B cell (primary cell): ENCODE data around the gene IMPA2. TPM values are rescaled to one million over a fixed set of nuclear protein-coding genes. Genes with fewer than 3 reads are reported as not detected.

Experiments
- ATAC-seq: fragments of 200-7000 bp; cut with Tn5 transposase; one replicate; pipeline ENCODE4 v1.10.0; 2021; ENCODE audit warnings: low read depth, mild to moderate bottlenecking, moderate number of reproducible peaks, moderate library complexity
- CTCF ChIA-PET: fragments of 350-600 bp; sonication (Branson Sonifier 250); formaldehyde crosslinking; loops from one replicate; lab custom pipeline; 2021; ENCODE audit warnings: antibody characterized with exemption, inconsistent platforms; lab: Charles Lee
- POLR2A ChIA-PET: fragments of 350-600 bp; sonication (Branson Sonifier 250); formaldehyde crosslinking; loops from one replicate; lab custom pipeline; 2021; ENCODE audit warnings: antibody characterized with exemption; lab: Charles Lee
- DNase-seq: peaks from one replicate; pipeline ENCODE4 v3.0.0; 2013
- H2AFZ ChIP-seq: 2 replicates; pipeline ENCODE4 v1.6.1; 2012; ENCODE audit warnings: mild to moderate bottlenecking, low read depth, low read length; ENCODE audit not compliant: insufficient read depth, poor library complexity, severe bottlenecking
- H3K27ac ChIP-seq, 2 donors: 1 replicate in 1 of 2; 2 replicates in 1 of 2; pipeline ENCODE4 v1.5.1; 2012 to 2013; ENCODE audit warnings: low read length in 2 of 2, mild to moderate bottlenecking in 2 of 2, moderate library complexity in 1 of 2
- H3K27me3 ChIP-seq, 4 experiments: fragments of 200-600 bp in 1 of 4; sonication (generic) in 1 of 4; replicated peaks in 1 of 4; 1 replicate in 2 of 4; 2 replicates in 2 of 4; pipeline versions ENCODE4 v1.6.1 to v1.7.0; 2013 to 2016; ENCODE audit warnings: low read length in 3 of 4, mild to moderate bottlenecking in 2 of 4, mixed read lengths in 1 of 4, moderate library complexity in 1 of 4; ENCODE audit not compliant: insufficient read depth in 4 of 4, control insufficient read depth in 3 of 4; ENCODE audit errors: control extremely low read depth in 1 of 4
- H3K36me3 ChIP-seq, 2 experiments: replicated peaks in 1 of 2; 1 replicate in 1 of 2; 2 replicates in 1 of 2; pipeline versions ENCODE4 v1.6.1 to v1.7.1; 2013; ENCODE audit warnings: low read length in 1 of 2; ENCODE audit not compliant: insufficient read depth in 2 of 2, control insufficient read depth in 1 of 2; ENCODE audit errors: control extremely low read depth in 1 of 2, extremely low read depth in 1 of 2
- H3K4me1 ChIP-seq, 2 donors: fragments of 200-600 bp in 1 of 2; sonication (generic) in 1 of 2; 1 replicate in 1 of 2; 2 replicates in 1 of 2; pipeline versions ENCODE4 v1.5.1 to v1.6.1; 2013 to 2017; ENCODE audit warnings: low read length in 2 of 2; ENCODE audit not compliant: control insufficient read depth in 2 of 2, insufficient read depth in 2 of 2
- H3K4me2 ChIP-seq: replicated peaks from 2 replicates; pipeline ENCODE3; 2012; ENCODE audit warnings: mild to moderate bottlenecking, low read depth, low read length; ENCODE audit not compliant: poor library complexity, severe bottlenecking
- H3K4me3 ChIP-seq, 5 experiments: fragments of 200-600 bp in 1 of 5; sonication (generic) in 1 of 5; 1 replicate in 3 of 5; 2 replicates in 2 of 5; pipeline versions ENCODE4 v1.5.1 to v1.7.0; 2011 to 2016; ENCODE audit warnings: low read length in 4 of 5, mild to moderate bottlenecking in 4 of 5, low read depth in 2 of 5, control low read depth in 1 of 5, moderate library complexity in 1 of 5; ENCODE audit not compliant: insufficient read depth in 1 of 5; ENCODE audit errors: control extremely low read depth in 1 of 5, extremely low read depth in 1 of 5
- H3K79me2 ChIP-seq: fragments of 200-600 bp; sonication (generic); one replicate; pipeline ENCODE4 v1.6.0; 2016; ENCODE audit warnings: low read length; ENCODE audit not compliant: control insufficient read depth, insufficient read depth
- H3K9ac ChIP-seq: fragments of 200-600 bp; sonication (generic); 2 replicates; pipeline ENCODE4 v1.6.1; 2017; ENCODE audit warnings: mild to moderate bottlenecking, low read length, moderate library complexity
- H3K9me3 ChIP-seq, 3 donors: one replicate each; pipeline versions ENCODE4 v1.6.1 to v1.7.1; 2013; ENCODE audit warnings: low read length in 2 of 3; ENCODE audit not compliant: control insufficient read depth in 2 of 3, insufficient read depth in 1 of 3; ENCODE audit errors: control extremely low read depth in 1 of 3
- H4K20me1 ChIP-seq: 2 replicates; pipeline ENCODE4 v1.6.0; 2012; ENCODE audit warnings: mild to moderate bottlenecking, low read length; ENCODE audit not compliant: insufficient read depth, control insufficient read depth, poor library complexity, severe bottlenecking
- H3K27ac Mint-ChIP-seq: one replicate; pipeline ENCODE4 v1.8.0; 2021; ENCODE audit warnings: mixed read lengths
- H3K27me3 Mint-ChIP-seq: one replicate; pipeline ENCODE4 v1.8.0; 2021; ENCODE audit warnings: mixed read lengths
- H3K4me1 Mint-ChIP-seq: one replicate; pipeline ENCODE4 v1.8.0; 2021; ENCODE audit warnings: mixed read lengths
- H3K4me3 Mint-ChIP-seq: one replicate; pipeline ENCODE4 v1.8.0; 2021; ENCODE audit warnings: mixed read lengths
- H3K9me3 Mint-ChIP-seq: one replicate; pipeline ENCODE4 v1.8.0; 2022; ENCODE audit warnings: mixed read lengths; ENCODE audit not compliant: insufficient read depth
- CTCF ChIP-seq: fragments of 200-600 bp; IDR thresholded peaks from one replicate; pipeline ENCODE4 v1.8.0; 2022; ENCODE audit warnings: antibody characterized with exemption, mild to moderate bottlenecking
- EZH2 ChIP-seq: IDR thresholded peaks from 2 replicates; pipeline ENCODE4 v1.6.1; 2012; ENCODE audit warnings: borderline replicate concordance, low read depth, mild to moderate bottlenecking, moderate library complexity, low read length; ENCODE audit not compliant: insufficient read depth, poor library complexity, severe bottlenecking
- WGBS: methylation state at CpG from one replicate; pipeline ENCODE4 v1.1.5; 2013; ENCODE audit warnings: missing lambda C conversion rate; ENCODE audit not compliant: insufficient coverage; 5-methylcytosine and 5-hydroxymethylcytosine counted together
- intact Hi-C: fragments of 100-400 bp; cut with micrococcal nuclease; formaldehyde crosslinking; loops from one replicate; pipeline ENCODE4 v1.10.0; 2022
- polyA plus RNA-seq: library from polyadenylated mRNA; depleted of rRNA; stranded (reverse); fragments of >200 nt; gene quantifications from 2 replicates; pipeline ENCODE4 v1.2.3, GENCODE V29; 2012
- total RNA-seq, 2 donors: library from RNA; stranded (reverse); fragments of 120-200 nt in 1 of 2; gene quantifications; 1 replicate in 1 of 2; 2 replicates in 1 of 2; pipeline versions ENCODE4 v1.2.3 to v1.2.4, GENCODE V29; 2013 to 2022

The IMPA2 gene
- total and polyA plus RNA-seq, 2 donors (not counting 1 experiment from before 2014, with no cell fraction given), result 8.0 to 11.7 TPM

GRCh38 chr18:11994703-11995444 lies 13.6 kb downstream of the IMPA2 start:
- WGBS, result 77% methylated on average over 11 of the region's 11 CpGs
- Histone ChIP-seq H3K4me3 (no peak overlapping the region), H3K9ac (no peak overlapping the region), H2AFZ (no peak overlapping the region), H3K4me2 (no peak overlapping the region), H4K20me1 (no peaks in the 10 kb centered on the region), H3K79me2 (no peaks in the 10 kb centered on the region), H3K36me3 (no peaks in the 10 kb centered on the region), H3K27me3 (no peaks in the 10 kb centered on the region), H3K27ac (no peak overlapping the region), H3K4me1 (peaks cover 7 to 11% of the 10 kb centered on the region in 2 donors), H3K9me3 (no peaks in the 10 kb centered on the region)
- ChIA-PET CTCF (interaction anchor here (0.6 to 10.9 kb wide), 39 partner anchors 9 to 1435 kb away, joined by 3 to 390 read pairs (median 5); partner anchors contain the start of genes CHMP1B and IMPA2), POLR2A (no interaction called here)
- no peak for ATAC-seq
- H3K27me3 Mint-ChIP-seq, result no peaks in the 10 kb centered on the region
- H3K9me3 Mint-ChIP-seq, result no peaks in the 10 kb centered on the region
- peaks cover 12% of the 10 kb centered on the region for H3K4me1 Mint-ChIP-seq
- H3K27ac Mint-ChIP-seq, result no peak overlapping the region
- intact Hi-C loops, result loop anchor here (1.0 kb wide), 2 partner anchors 14 to 57 kb away; partner anchors contain the start of gene IMPA2
- no peak overlapping the region for H3K4me3 Mint-ChIP-seq
- no peak for TF ChIP-seq CTCF
- DNase-seq, result no peak

GRCh38 chr18:11995445-11996189 lies 14.3 kb downstream of the IMPA2 start:
- H2AFZ ChIP-seq, result peak overlapping the region; percentile 38
- peak overlapping the region; percentile 3 for H3K9ac ChIP-seq
- H3K79me2 ChIP-seq, result no peaks in the 10 kb centered on the region
- Mint-ChIP-seq H3K4me1 (peaks cover 12% of the 10 kb centered on the region), H3K27ac (no peak overlapping the region), H3K27me3 (no peaks in the 10 kb centered on the region), H3K4me3 (peak overlapping the region; percentile 59), H3K9me3 (no peaks in the 10 kb centered on the region)
- no peaks in the 10 kb centered on the region for H3K9me3 ChIP-seq
- no peak overlapping the region for H3K27ac ChIP-seq
- intact Hi-C loops, result loop anchor here (1.0 kb wide), 2 partner anchors 14 to 57 kb away; partner anchors contain the start of gene IMPA2
- WGBS, result 2% methylated on average over 8 of the region's 9 CpGs
- POLR2A ChIA-PET, result no interaction called here
- ATAC-seq, result peak; percentile 86
- H3K27me3 ChIP-seq, result no peaks in the 10 kb centered on the region
- no peak overlapping the region for H3K4me3 ChIP-seq
- no peaks in the 10 kb centered on the region for H4K20me1 ChIP-seq
- peak; percentile 74 for DNase-seq
- CTCF ChIA-PET, result interaction anchor here (0.6 to 10.9 kb wide), 42 partner anchors 8 to 1435 kb away, joined by 3 to 390 read pairs (median 5); partner anchors contain the start of genes CHMP1B and IMPA2
- H3K36me3 ChIP-seq, result no peaks in the 10 kb centered on the region
- TF ChIP-seq EZH2, result no peak
- peak; percentile 70 for TF ChIP-seq CTCF
- H3K4me1 ChIP-seq, result peaks cover 7 to 11% of the 10 kb centered on the region in 2 donors
- peak overlapping the region; percentile 33 for H3K4me2 ChIP-seq
